RPMI8226 (cell line): ENCODE results near the gene EML3.
"Not testable (repeated sequence)": the region's sequence is repeated elsewhere in the genome, so short reads cannot be mapped to it uniquely, and the experiment has no call there.

Source experiments
- DNase-seq: peaks from one replicate; pipeline ENCODE4 v3.0.0-alpha.2; 2015

Gene EML3, protein sequence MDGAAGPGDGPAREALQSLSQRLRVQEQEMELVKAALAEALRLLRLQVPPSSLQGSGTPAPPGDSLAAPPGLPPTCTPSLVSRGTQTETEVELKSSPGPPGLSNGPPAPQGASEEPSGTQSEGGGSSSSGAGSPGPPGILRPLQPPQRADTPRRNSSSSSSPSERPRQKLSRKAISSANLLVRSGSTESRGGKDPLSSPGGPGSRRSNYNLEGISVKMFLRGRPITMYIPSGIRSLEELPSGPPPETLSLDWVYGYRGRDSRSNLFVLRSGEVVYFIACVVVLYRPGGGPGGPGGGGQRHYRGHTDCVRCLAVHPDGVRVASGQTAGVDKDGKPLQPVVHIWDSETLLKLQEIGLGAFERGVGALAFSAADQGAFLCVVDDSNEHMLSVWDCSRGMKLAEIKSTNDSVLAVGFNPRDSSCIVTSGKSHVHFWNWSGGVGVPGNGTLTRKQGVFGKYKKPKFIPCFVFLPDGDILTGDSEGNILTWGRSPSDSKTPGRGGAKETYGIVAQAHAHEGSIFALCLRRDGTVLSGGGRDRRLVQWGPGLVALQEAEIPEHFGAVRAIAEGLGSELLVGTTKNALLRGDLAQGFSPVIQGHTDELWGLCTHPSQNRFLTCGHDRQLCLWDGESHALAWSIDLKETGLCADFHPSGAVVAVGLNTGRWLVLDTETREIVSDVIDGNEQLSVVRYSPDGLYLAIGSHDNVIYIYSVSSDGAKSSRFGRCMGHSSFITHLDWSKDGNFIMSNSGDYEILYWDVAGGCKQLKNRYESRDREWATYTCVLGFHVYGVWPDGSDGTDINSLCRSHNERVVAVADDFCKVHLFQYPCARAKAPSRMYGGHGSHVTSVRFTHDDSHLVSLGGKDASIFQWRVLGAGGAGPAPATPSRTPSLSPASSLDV

DNA sequence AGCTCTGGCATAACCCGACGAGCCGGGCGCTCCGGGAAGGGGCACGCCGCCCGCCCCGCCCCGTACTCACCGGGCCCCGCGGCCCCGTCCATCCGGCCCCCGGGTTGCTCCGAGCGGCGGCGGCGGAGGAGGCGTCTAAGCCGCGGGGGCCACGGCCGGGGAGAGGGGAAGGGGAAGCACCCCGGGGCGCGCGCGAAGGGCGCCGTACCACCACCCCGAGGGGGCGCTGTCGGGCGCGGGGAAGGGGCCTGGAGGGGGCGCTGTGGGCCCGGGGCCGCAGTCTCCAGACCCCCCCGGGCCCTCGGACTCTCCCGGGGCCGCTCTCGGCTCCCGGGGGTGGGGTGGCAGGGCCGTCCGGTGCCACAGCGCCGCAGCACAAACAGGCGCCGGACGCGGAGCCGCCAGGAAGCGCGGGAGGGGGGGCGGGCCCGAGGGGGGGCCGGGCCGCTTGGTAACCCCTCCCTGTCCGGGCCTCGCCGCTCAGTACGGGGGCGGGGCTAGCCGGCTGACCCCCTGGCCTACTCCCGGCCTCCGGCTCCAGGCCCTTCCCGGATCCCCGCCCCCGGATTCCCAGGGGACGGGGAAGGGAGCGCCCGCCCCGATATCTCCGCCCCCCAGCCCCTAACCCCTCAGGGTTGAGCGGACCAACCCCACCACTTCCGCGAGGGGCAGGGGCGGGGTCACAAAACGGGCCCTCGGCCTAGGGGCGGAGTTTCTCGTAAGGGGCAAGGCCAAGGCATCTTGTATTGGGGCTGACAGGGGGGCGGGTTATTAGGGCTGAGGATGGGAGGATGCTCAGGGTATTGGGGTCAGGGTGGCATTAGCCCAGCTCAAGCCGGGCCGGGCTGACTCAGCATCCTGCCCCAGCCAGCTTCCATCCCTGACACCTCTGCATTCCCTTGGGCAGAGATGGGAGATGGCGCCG, at the start of gene EML3, which contains the start of gene ROM1:
Gene EML3, minus strand, starts transcription at position 410 of the 925 bp plus-strand sequence. Its CDS starts 318 bp downstream, at position 92.
Gene ROM1, plus strand, starts transcription at position 892 of the 925 bp plus-strand sequence. Its CDS starts 25 bp downstream, at position 917.
- peak; percentile 91 for DNase-seq

DNA sequence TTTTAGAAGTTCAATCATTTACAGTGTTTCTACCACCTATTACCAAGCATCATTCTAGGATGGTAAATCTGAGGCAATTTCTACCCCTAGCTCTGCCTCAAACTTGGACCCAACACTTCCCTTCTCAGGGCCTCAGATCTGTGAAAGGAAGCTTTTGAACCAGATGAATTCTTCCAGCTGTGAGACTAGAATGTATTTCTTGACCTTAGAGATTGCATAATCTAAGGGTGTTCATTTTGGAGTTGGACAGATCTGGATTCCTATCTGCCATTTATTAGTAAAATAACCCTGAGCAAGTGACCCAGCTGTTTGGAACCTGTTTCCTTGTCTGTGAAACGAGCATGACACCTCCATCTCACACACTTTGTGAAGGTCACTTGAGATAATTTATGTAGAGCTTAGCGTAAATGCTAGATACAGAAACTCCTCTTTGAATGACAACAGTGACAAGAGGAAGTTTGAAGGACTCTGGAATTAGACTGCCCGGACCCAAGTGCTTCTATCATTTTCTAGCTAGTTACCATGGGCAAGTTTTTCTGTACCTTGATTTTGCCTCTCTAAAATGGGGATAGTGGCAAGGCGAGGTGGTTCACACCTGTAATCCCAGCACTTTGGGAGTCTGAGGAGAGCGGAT, 44.3 kb upstream of the EML3 start:
- DNase-seq: no peak

DNA sequence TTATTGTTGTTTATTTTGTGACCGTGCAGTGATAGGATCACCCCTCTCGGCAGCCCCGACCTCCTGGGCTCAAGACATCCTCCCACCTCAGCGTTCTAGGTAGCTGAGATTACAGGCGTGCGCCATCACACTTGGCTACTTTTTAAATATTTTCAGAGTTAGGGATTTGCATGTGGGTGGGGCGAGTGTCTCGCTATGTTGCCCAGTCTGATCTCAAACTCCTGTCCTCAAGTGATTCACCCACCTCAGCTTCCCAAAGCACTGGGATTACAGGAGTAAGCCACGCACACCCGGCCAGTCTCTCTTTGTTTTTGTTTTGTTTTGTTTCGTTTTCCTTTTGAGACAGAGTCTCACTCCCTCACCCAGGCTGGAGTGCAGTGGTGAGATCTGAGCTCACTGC, 41.7 kb upstream of the EML3 start:
- no peak for DNase-seq

DNA sequence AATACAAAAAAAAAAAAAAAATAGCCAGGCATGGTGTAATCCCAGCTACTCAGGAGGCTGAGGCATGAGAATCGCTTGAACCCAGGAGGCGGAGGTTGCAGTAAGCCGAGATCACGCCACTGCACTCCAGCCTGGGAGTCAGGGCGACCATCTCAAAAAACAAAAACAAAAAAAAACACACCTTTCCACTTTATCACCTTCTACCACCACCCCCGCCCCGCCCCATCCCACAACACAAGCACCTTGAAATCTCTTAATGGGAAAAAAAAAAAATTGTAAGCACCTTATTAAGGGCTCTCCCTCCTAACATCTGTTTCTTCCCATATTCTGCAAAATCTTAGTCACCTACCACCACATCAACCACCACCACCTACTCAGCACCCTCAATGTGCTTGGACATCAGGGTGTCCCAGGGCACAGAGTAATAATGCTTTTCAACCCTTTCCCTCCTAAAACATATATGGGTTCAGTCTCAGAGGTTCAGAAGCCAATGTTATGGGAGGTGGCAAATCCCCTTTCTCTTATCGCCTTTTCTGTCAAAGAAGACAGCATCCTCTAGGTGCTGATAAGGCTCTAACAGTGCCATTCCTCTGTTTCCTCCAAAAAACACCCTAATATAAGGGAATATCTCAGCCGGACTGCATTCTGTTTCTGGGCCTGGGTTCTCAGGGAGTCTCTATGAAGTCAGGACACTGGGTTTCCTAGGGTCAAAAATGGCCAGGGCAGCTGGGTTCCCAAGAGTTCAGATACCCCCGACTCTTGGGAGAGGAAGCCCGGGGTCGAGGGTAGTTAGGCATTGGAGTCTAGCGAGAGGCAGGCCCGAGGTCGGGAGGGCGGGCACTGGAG, 39.8 kb upstream of the EML3 start:
- no peak for DNase-seq

DNA sequence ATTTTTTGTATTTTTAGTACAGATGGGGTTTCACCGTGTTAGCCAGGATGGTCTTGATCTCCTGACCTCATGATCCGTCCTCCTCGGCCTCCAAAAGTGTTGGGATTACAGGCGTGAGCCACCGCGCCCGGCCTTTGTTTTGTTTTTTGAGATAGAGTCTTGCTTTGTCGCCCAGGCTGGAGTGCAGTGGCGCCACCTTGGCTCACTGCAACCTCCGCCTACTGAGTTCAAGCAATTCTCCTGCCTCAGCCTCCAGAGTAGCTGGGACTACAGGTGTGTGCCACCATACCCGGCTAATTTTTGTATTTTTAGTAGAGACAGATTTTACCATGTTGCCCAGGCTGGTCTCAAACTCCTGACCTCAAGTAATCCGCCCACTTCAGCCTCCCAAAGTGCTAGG, 37.7 kb upstream of the EML3 start:
- not testable (repeated sequence) for DNase-seq

DNA sequence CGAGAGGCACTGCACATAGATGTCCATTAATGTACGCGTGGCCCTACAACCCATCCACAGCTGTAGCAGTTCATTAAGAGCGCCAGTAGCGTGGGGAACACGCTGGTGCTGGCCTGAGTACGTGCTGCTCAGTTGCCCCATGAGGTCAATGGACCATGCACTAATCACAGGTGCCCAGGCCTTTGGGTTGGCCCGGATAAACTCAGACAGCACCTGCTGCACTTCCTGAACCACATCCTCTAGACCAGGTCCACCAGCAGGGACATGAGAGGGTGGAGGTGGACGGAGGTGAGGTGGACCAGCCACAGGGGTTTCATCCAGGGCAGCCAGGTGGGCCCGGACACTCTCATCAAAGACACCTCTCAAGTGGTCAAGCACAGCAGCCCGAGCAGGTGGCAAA, 36.9 kb upstream of the EML3 start:
- no peak for DNase-seq

DNA sequence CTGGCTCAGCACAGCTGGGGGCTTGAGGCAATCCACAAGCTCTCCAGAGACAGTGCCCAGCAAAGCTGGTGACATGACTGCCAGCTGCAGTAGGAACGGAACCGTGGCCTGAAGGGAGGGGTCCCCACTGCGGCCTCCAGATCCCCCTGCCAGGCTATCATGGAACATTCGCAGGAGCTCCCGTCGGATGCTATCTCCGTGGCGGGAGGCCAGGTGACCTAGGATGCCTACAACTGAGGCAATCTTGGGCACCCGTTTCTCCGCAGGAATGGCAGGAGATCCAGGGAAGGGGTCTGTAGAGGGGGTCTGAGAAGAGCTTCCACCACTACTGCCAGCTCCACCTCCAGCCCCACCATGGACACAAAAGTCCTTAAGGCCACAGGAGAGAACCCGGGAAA, 36.4 kb upstream of the EML3 start:
- no peak for DNase-seq

DNA sequence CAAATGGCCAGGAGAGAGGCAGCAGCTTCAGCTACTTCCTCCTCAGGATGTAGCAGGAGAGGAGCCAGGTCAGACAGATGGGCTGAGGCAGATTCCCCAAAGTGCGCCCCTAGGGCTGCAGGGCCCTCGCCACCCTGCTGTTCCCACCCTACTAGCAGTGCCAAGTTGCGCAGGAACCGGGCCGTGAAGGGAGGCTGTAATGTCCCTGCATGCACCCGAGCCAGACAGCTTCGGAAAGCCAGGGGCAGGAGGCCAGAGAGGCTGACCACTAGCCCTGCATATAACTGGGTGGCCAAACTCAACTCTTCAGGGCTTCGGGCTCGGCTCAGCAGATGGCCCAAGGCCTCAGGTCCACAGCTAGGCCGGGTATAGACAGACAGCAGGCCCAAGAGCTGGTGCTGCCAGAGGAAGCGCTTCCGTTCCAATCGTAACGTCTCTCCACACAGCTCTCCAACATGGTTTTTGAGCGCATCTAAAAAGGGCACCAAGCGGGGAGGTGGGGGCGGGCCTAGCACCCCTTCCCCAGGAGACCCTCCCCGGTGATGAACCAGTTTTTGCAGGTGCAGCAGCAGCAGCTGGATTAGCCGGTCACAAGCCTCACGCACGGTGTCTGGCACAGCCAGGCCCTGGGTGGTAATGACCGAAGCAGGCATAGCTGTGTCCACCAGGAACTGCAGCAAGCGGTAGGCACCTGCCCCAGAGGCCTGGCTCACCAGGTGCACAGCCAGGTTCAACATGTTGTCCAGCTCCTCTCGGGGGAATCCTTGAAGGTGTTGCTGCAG, 35.8 kb upstream of the EML3 start:
- DNase-seq: no peak

DNA sequence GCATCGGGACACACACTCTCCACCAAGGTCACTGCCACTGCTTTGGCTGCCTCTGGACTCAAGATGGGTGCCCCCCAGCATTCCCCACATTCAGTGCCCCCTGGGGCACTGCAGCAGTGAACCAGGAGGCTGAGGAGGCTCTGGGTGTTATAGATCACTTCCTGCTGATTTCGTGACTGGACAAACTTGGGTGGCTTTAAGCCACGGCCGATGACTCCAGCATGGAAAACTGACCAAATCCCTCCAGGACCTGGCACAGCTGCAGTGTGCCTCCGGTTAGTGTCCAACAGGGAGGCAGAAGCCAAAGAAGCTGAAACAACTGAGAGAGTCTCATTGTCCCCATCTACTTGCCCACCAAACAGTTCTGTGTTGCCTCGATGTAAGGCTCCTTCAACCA, 35.0 kb upstream of the EML3 start:
- no peak for DNase-seq

DNA sequence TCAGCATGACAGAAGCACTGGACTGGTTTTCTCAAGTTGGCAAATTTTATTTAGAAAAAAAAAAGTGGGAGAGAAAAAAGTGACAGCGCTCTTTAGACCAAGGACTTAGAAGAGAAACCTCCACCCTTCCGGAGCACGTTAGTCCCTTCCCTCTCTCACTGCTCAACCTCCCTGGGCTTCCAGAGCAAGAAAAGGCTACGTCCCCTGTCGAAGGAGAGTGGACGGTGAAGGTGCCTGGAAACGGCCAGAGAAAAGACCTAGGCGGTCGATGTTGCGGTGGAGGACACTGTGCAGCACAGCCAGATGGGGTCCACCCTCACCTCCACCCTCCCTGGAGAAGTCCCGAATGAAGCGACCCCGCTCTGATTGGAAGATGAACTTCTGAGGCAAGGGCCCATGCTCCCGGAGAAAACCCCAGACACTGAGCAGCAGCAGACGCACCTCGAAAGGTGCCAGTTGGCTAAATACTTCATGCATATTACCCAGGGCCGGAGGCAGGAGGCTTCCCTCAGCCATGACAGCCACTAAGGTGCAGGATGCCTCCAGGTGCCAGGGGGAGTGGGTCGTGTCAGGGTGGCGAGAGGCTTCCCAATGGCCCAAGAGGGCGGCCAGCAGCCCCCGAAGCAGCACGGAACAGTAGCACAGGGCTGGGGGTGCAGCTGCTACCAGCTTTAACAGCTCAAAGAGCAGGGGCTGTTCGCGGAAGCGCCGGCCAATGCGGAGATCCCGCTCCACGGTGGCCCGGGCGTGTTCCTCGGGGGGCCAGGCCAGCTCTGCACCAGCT, 34.4 kb upstream of the EML3 start:
- no peak for DNase-seq

DNA sequence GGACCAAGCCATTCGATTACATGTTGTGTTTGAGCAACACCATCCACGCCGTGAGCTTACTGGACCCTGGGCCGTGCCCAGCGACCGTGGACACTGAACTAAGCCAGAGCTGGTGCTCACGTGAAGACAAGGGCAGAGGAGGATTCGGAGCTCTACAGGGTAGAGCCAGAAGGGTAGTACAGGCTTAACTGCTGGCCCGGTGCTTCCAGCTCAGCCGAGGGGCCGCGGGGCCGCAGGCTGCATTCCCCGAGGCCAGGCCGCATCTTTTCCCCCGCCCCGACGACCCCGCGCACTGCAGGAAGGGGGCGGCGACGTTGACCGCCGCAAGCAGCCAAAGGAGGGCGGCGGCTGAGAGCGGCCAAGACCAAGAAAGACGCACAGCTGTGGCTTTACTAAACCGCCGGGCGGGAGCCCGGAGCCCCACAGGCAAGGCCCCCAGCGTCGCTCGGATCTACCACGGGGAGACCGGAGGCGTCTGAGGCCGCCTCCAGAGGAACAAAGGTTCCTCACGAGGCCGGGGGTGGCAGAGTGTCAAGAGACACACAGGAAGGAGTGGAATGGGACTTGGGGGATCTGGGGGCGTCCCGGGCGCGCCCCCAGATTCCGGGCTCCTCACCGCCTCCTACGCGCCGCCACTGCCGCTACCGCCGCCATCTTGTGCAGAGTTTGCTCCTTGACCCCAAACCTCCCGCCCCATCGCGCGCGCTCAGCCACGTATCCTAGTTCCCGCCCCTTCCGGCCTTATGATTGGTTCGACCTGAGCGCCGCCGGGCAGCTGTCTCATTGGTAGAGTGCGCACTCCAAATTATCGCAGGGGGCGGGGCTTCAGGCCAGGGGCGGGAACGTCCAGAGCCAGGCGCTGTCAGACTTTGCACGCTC, 33.6 kb upstream of the EML3 start, which contains the start of gene GANAB:
Gene GANAB, minus strand, starts transcription at position 668 of the 879 bp plus-strand sequence. Its CDS starts 14 bp downstream, at position 654.
- DNase-seq: peak; percentile 100

DNA sequence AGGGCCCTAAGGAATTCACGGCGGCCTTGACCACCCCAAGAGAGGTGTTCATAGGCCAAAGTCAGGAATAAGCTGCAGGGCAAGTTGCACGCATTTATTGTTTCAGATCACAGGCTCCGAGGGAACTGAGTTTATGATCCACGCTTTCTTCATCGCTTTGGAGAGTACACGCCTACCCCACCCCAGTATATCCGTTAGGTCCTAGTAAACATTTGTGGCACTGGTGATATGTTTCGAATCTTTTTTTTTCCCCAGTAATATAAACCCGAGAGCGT, 33.0 kb upstream of the EML3 start:
- no peak for DNase-seq

DNA sequence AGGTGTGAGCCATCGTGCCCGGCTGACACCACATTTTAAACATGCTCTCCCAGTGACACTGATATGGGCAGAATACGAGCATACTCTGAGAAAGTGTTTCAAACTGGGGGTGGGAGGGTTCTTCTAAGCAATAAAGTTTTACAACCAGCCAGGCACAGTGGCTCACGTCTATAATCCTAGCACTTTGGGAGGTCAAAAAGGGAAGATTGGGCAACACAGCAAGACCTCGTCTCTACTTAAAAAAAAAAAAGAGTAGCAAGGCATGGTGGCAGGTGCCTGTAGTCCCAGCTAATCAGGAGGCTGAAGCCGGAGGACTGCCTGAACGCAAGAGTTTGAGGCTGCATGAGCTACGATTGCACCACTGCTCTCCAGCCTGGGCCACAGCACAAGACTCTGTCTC, 31.6 kb upstream of the EML3 start:
- no peak for DNase-seq

DNA sequence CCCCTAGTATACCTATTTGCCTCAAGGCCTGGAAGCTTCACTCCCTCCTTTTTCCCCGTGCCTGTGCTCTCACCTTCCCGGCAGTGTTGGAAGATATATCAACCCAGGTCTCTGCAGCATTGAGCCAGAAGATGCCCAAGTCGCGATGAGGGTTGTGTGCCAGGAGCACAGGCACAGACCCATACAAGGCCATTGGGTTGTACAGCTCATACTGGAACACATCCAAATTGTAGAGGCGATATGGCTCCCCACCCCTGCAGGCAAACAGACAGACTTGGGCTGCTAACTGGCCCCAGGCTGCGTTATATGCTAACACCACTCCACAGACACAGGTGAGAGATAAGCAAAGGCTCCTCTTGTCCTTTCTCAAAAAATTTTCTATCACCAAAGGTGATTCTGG, 19.9 kb upstream of the EML3 start:
- DNase-seq: no peak

DNA sequence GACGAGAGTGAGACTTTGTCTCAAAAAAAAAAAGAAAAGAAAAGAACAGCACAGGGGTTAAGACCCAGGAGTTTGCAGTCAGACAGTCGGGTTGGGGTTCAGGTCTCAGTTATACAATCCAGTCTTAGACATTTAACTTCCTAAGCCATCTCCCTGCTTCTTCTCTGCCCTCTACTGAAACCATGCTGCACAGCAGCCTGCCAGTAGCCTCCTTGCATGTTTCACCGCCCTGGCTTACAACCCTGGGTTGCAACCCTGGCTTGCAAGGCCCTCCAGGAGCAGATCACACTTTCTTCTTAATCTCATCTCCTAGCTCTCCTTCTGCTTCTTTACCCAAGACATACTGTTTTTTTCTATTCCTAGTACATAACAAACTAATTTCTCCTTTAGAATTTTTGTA, 15.1 kb upstream of the EML3 start:
- no peak for DNase-seq

DNA sequence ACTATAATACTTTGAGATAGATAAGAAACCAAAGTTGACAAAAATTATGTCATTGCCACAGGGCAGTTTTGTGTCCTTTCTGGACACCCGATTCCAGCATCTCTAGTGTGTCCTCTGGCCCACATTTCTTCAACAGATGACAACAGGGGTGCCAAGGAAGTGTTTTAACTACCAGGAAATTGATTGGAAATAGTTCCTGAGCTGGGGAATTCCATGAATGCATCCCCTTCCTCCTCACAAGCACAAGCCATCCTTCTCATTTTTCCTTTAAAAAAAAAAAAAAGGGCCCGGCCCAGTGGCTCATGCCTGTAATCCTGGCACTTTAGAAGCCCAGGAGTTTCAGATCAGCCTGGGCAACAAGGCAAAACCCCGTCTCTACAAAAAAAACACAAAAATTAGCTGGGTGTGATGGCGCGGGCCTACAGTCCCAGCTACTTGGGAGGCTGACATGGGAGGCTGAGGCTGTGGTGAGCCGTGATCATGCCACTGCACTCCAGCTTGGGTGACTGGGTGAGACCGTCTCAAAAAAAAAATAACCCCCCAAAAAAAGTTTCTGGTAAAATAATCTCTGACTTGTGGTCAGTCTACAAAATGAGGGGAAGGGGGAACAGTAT, 10.0 kb upstream of the EML3 start:
- no peak for DNase-seq

DNA sequence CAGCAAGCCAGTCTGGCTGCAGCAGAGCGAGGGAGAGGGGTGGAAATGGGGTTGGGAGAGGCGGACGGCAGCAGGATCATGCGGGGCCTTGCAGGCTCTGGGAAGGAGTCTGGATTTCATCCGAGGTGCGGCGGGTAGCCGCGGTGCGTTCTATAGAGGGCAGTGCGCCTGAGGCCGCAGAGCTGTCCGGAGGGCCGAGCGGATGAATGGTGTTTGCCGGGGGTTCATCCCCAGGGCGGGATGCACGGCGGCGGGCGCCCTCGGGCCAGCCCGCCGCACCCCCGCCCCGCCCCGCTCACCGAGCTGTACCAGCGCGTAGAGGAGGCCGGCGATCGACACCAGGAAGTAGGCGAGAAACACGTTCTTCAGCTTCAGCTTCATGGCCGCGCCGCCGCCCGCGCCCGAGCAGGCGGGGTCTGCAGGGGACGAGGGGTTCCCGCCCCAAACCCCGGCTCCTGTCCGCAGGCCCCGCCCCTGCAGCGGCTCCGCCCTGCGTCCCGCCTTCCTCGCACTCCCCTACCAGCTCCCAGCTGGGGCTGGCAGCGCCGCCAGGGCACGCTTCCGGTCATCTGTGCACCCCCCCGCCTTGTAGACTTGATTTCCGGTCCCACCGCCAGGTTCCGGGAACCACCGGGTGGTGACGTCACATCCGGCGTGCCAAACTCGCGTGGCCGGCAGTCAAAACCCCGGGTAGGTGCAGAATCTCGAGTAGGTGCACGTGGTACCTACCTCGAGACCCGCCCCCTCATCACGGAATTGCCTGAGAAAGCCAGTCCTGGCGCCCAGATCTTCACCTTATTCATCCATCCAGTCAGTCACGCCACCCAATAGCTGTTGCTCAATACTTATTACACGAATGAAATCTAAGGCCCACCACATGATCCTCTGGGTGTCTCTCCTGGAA, 9.2 kb upstream of the EML3 start, which contains the start of gene B3GAT3:
Gene B3GAT3, minus strand, starts transcription at position 420 of the 904 bp plus-strand sequence. Its CDS starts 39 bp downstream, at position 381.
- peak; percentile 100 for DNase-seq
